T-helper 1 cell treated with Interleukin-12 subunit alpha and Interleukin-12 subunit beta and Interleukin-4 antibody, amounts not matched to agents 30 μg/mL and 1 μg/mL, for 36 hours (primary cell): Measurements from ENCODE around the gene ACCS.

ENCODE experiments used
- H3K27ac Mint-ChIP-seq: one replicate; pipeline ENCODE4 v1.8.0; 2021; ENCODE audit warnings: mild to moderate bottlenecking, mixed read lengths
- H3K27me3 Mint-ChIP-seq: one replicate; pipeline ENCODE4 v1.8.0; 2021; ENCODE audit warnings: low read depth, mixed read lengths
- H3K36me3 Mint-ChIP-seq: one replicate; pipeline ENCODE4 v1.8.0; 2021; ENCODE audit warnings: low read depth, mixed read lengths
- H3K4me1 Mint-ChIP-seq: one replicate; pipeline ENCODE4 v1.8.0; 2021; ENCODE audit warnings: low read depth, mixed read lengths
- H3K4me3 Mint-ChIP-seq: one replicate; pipeline ENCODE4 v1.8.0; 2021; ENCODE audit warnings: mild to moderate bottlenecking, moderate library complexity, mixed read lengths
- H3K9me3 Mint-ChIP-seq: one replicate; pipeline ENCODE4 v1.8.0; 2021; ENCODE audit warnings: mixed read lengths

ACCS gene, protein sequence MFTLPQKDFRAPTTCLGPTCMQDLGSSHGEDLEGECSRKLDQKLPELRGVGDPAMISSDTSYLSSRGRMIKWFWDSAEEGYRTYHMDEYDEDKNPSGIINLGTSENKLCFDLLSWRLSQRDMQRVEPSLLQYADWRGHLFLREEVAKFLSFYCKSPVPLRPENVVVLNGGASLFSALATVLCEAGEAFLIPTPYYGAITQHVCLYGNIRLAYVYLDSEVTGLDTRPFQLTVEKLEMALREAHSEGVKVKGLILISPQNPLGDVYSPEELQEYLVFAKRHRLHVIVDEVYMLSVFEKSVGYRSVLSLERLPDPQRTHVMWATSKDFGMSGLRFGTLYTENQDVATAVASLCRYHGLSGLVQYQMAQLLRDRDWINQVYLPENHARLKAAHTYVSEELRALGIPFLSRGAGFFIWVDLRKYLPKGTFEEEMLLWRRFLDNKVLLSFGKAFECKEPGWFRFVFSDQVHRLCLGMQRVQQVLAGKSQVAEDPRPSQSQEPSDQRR

GRCh38 chr11:44065841-44066731, at the start of gene ACCS:
Gene ACCS, plus strand, starts transcription at chr11:44066270. Its CDS starts 1,358 bp downstream, at chr11:44067628.
- Mint-ChIP-seq H3K9me3 (no peaks in the 10 kb centered on the region), H3K4me3 (peak within 1 kb of the TSS; percentile 91), H3K27me3 (no peaks in the 10 kb centered on the region), H3K27ac (peak within 1 kb of the TSS; percentile 91), H3K4me1 (peaks cover 21% of the 10 kb centered on the region), H3K36me3 (peaks cover 14% of the 10 kb centered on the region)

DNA sequence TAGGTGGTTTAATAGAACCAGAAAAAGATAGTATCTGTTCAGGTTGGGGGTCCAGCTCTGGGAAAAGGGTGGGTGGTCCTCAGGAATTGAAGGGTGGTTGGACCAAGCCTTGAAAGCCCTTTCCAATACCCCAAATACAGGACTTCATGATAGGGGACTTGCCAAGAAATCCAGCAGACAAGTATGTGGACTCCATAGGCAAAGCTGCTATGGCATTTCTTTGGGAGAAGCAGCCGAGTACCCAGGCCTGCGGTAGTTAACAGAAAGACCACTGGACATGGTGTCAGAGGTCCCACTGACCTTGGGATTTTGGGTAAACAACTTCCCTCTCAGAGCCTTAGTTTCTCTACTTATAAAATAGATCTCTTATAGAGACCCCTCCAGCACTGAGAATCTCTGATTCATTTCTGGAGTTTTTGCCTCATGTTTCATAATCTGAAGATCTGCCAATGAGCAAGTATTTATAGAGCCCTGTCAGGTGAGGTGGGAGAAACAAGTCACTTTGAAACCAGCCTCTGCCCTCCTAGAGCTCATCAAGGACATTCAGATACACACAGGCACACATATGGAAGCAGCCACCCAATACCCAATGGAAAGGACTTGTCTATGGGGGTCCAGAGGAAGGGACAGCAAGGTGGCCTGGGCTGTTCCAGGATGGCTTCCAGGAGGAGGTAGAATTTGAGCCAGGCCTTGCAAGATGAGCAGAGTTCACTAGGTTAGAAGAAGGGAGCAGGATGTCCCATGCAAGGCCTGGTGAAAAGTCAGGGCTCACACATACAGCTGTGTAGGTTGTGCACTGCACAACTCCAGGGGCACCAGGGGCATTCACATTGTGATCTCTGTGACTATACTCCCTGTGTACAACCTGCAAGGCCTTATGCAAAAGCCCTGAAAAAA, 49.3 kb upstream of the ACCS start:
- no peaks in the 10 kb centered on the region for H3K36me3 Mint-ChIP-seq
- H3K9me3 Mint-ChIP-seq = no peaks in the 10 kb centered on the region
- H3K4me1 Mint-ChIP-seq = no peaks in the 10 kb centered on the region
- H3K27ac Mint-ChIP-seq = no peak overlapping the region
- peaks cover 20% of the 10 kb centered on the region for H3K27me3 Mint-ChIP-seq
- H3K4me3 Mint-ChIP-seq = no peak overlapping the region

DNA sequence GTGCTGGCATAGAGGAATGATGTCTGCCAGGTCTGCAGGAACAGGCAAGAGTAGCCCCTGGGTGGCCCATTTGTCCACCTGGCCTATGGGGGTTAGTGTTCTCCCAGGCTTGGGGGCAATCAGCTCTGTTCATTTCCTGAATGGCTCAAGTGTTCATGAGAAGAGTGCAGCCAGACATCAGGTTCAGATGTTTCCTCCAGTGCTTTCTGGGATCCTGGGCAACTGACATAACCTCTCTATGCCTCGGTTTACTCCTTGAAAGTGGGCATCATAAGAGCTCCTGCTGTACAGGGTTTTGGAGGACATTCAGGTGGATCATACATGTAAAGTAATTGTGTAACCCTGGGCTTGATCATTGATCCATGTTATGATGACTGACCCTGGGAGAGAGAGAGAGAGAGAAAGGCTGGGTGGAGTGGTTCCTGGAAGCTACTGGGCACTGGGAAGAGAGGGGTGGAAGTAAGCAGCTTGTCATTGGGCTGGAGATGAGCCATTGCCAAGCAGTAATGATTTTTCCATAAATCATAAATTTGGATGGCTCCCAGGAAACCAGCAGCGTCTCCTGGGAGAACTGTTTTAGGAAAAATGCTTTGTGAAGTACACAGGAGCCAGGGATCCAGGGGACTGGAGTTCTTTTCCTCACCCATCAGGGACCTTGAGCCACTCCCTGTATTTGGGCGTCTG, 48.5 kb upstream of the ACCS start:
- H3K36me3 Mint-ChIP-seq = no peaks in the 10 kb centered on the region

GRCh38 chr11:44018127-44018521, 47.9 kb upstream of the ACCS start:
- H3K36me3 Mint-ChIP-seq = no peaks in the 10 kb centered on the region
- no peak overlapping the region for H3K4me3 Mint-ChIP-seq
- no peaks in the 10 kb centered on the region for H3K4me1 Mint-ChIP-seq
- peaks cover 3% of the 10 kb centered on the region for H3K9me3 Mint-ChIP-seq
- no peak overlapping the region for H3K27ac Mint-ChIP-seq
- peaks cover 24% of the 10 kb centered on the region for H3K27me3 Mint-ChIP-seq

More for the DNA sequence above, 48.5 kb upstream of the ACCS start:
- peaks cover 23% of the 10 kb centered on the region for H3K27me3 Mint-ChIP-seq
- H3K4me3 Mint-ChIP-seq = no peak overlapping the region
- no peak overlapping the region for H3K27ac Mint-ChIP-seq
- H3K4me1 Mint-ChIP-seq = no peaks in the 10 kb centered on the region
- peaks cover 2% of the 10 kb centered on the region for H3K9me3 Mint-ChIP-seq

- Mint-ChIP-seq H3K36me3 (no peaks in the 10 kb centered on the region), H3K27me3 (peaks cover 31% of the 10 kb centered on the region), H3K4me1 (no peaks in the 10 kb centered on the region), H3K9me3 (peaks cover 3% of the 10 kb centered on the region), H3K27ac (no peak overlapping the region), H3K4me3 (no peak overlapping the region)
These were observed 47.2 kb upstream of the ACCS start for GRCh38 chr11:44018829-44019228.

DNA sequence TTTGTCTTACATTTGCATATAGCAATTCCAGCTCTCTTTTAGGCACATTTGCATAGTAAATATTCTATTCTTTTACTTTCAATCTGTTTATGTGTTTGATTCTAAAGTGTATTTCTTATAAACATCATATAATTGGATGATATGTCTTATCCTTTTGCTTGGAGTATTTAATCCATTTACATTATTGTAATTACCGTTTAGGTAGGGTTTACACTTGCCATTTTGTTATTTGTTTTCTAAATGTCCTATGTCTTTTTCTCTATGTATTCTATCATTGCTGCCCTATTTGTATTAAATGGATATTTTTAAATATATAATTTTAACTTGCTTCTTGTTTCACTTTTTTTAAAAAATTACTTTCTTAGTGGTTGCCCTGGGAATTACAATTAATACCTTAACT, 41.1 kb upstream of the ACCS start:
- no peak overlapping the region for H3K27ac Mint-ChIP-seq
- H3K27me3 Mint-ChIP-seq = peaks cover 49% of the 10 kb centered on the region
- no peak overlapping the region for H3K4me3 Mint-ChIP-seq
- H3K36me3 Mint-ChIP-seq = no peaks in the 10 kb centered on the region
- peaks cover 3% of the 10 kb centered on the region for H3K9me3 Mint-ChIP-seq
- no peaks in the 10 kb centered on the region for H3K4me1 Mint-ChIP-seq

DNA sequence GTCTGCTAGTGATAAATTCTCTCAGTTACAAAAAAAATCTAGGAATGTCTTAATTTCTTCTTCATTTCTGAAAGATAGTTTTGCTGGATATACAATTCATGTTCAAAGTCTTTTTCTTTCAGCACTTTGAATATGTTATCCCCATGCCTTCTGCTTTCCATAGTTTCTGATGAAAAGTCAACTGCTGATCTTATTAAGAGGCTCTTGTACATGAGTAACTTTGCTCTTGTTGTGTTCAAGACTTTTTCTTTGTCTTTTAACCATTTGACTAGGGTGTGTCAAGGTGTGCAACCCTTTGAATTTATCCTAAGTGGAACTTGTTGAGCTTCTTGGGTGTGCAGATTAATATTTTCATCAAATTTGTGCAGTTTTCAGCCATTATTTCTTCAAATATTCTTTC, 40.3 kb upstream of the ACCS start:
- Mint-ChIP-seq H3K4me1 (no peaks in the 10 kb centered on the region), H3K27ac (no peak overlapping the region), H3K36me3 (no peaks in the 10 kb centered on the region), H3K4me3 (no peak overlapping the region), H3K9me3 (peaks cover 3% of the 10 kb centered on the region), H3K27me3 (peaks cover 49% of the 10 kb centered on the region)

- Mint-ChIP-seq H3K9me3 (no peaks in the 10 kb centered on the region), H3K4me1 (no peaks in the 10 kb centered on the region), H3K27ac (no peak overlapping the region), H3K36me3 (no peaks in the 10 kb centered on the region), H3K27me3 (peaks cover 38% of the 10 kb centered on the region), H3K4me3 (no peak overlapping the region)
These were observed 37.7 kb upstream of the ACCS start for GRCh38 chr11:44028401-44028800.

- no peaks in the 10 kb centered on the region for H3K4me1 Mint-ChIP-seq
- H3K27me3 Mint-ChIP-seq = peaks cover 33% of the 10 kb centered on the region
- H3K4me3 Mint-ChIP-seq = no peak overlapping the region
- no peaks in the 10 kb centered on the region for H3K9me3 Mint-ChIP-seq
- no peaks in the 10 kb centered on the region for H3K36me3 Mint-ChIP-seq
- no peak overlapping the region for H3K27ac Mint-ChIP-seq
These were observed 37.1 kb upstream of the ACCS start for GRCh38 chr11:44028816-44029506.

- no peaks in the 10 kb centered on the region for H3K36me3 Mint-ChIP-seq
- no peaks in the 10 kb centered on the region for H3K4me1 Mint-ChIP-seq
- H3K27me3 Mint-ChIP-seq = peaks cover 28% of the 10 kb centered on the region
- no peaks in the 10 kb centered on the region for H3K9me3 Mint-ChIP-seq
- no peak overlapping the region for H3K27ac Mint-ChIP-seq
- no peak overlapping the region for H3K4me3 Mint-ChIP-seq
These were observed 36.6 kb upstream of the ACCS start for GRCh38 chr11:44029507-44029845.

GRCh38 chr11:44029977-44030911, 35.8 kb upstream of the ACCS start:
- H3K9me3 Mint-ChIP-seq = no peaks in the 10 kb centered on the region
- no peak overlapping the region for H3K27ac Mint-ChIP-seq
- no peak overlapping the region for H3K4me3 Mint-ChIP-seq
- peaks cover 26% of the 10 kb centered on the region for H3K27me3 Mint-ChIP-seq
- no peaks in the 10 kb centered on the region for H3K36me3 Mint-ChIP-seq
- H3K4me1 Mint-ChIP-seq = no peaks in the 10 kb centered on the region

DNA sequence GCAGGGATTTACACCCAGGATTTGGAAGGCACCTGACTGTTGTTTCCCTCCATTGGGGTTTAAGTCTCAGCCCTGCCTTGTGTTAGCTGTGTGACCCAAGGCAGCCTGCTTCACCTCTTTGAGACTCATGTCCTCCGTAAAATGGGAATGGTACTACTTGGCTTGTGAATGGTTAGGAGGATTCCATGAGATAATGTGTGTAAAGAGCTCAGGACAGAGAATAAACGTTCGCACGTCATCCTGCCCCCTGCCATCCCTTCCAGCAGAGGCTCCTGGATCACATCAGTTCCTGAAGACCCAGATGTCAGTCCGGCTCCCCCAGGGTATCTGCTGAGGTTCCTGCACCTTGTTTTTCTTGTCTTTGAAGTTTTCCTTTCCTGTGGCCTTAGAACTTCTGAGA, 35.1 kb upstream of the ACCS start:
- Mint-ChIP-seq H3K36me3 (no peaks in the 10 kb centered on the region), H3K27me3 (peaks cover 18% of the 10 kb centered on the region), H3K4me3 (no peak overlapping the region), H3K9me3 (no peaks in the 10 kb centered on the region), H3K27ac (no peak overlapping the region), H3K4me1 (no peaks in the 10 kb centered on the region)
